Liver (tissue), 3 donors: ENCODE results near the gene CDC14A.

Experiments
- ATF3 ChIP-seq: IDR thresholded peaks from 2 replicates; pipeline ENCODE4 v1.6.1; 2016; ENCODE audit warnings: antibody characterized with exemption
- EGR1 ChIP-seq, 2 donors: IDR thresholded peaks; 2 replicates each; pipeline ENCODE4 v1.6.1; 2016 to 2018; ENCODE audit warnings: antibody characterized with exemption in 2 of 2, low read depth in 2 of 2
- FOXA1 ChIP-seq: IDR thresholded peaks from 2 replicates; pipeline ENCODE4 v1.6.1; 2016; ENCODE audit warnings: antibody characterized with exemption
- GABPA ChIP-seq, 2 donors: IDR thresholded peaks in 1 of 2; conservative IDR thresholded peaks in 1 of 2; 2 replicates each; pipeline ENCODE4 v1.6.1; 2016; ENCODE audit warnings: antibody characterized with exemption in 2 of 2, mild to moderate bottlenecking in 1 of 2, moderate library complexity in 1 of 2
- JUND ChIP-seq, 2 donors: IDR thresholded peaks; 2 replicates each; pipeline ENCODE4 v1.6.1; 2016; ENCODE audit warnings: antibody characterized with exemption in 2 of 2
- MAX ChIP-seq: IDR thresholded peaks from 2 replicates; pipeline ENCODE4 v1.6.1; 2016; ENCODE audit warnings: antibody characterized with exemption
- RAD21 ChIP-seq, 2 donors: IDR thresholded peaks; 2 replicates each; pipeline ENCODE4 v1.6.1; 2016; ENCODE audit warnings: antibody characterized with exemption in 2 of 2, mild to moderate bottlenecking in 2 of 2
- SP1 ChIP-seq: IDR thresholded peaks from 2 replicates; pipeline ENCODE4 v1.6.1; 2018; ENCODE audit warnings: antibody characterized with exemption, mild to moderate bottlenecking
- TAF1 ChIP-seq: conservative IDR thresholded peaks from 2 replicates; pipeline ENCODE4 v1.6.1; 2016; ENCODE audit warnings: antibody characterized with exemption, mild to moderate bottlenecking
- YY1 ChIP-seq: IDR thresholded peaks from 2 replicates; pipeline ENCODE4 v1.6.1; 2016; ENCODE audit warnings: antibody characterized with exemption, mild to moderate bottlenecking
- ZBTB33 ChIP-seq: IDR thresholded peaks from 2 replicates; pipeline ENCODE4 v1.6.1; 2016; ENCODE audit warnings: antibody characterized with exemption
- TF ChIP-seq, protein P1 (sequence below): fragments of 150-350 bp; IDR thresholded peaks from 2 replicates; pipeline ENCODE4 v1.5.1; 2017; ENCODE audit warnings: improper control_type of control experiment, low read depth, low read length; ENCODE audit not compliant: missing input control
- TF ChIP-seq, protein P2 (sequence below): IDR thresholded peaks from 2 replicates; pipeline ENCODE4 v1.6.1; 2016; ENCODE audit warnings: antibody characterized with exemption, mild to moderate bottlenecking
- donor health status: healthy.
- donor health status: healthy.

DNA sequence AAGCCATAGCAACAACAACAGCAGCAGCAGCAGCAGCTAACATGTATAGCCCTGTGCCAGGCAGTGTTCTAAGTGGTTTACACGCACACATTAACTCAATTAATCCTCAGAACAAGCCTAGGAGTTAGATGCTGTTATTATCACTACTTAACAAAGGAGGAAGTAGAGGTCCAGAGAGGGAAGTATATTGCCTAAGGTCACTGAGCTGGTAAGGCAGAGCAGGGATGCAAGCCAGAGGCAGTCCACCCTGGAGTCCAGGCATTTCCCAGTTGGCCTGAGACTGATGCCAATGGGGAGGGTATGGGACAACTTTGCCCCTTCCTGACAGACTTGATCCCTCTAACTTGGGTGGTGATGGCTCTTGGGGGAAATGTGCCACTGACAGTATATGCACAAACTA, 6.8 kb downstream of the CDC14A start:
- TF ChIP-seq SP1 (no peak), ZBTB33 (no peak), RAD21 (IDR thresholded peaks at IDR 0.05) (no peak), ATF3 (no peak), TAF1 (no peak), MAX (no peak), EGR1 (IDR thresholded peaks at IDR 0.05; ENCODE audit: low read depth in 2 of 2) (no peak), YY1 (no peak), JUND (IDR thresholded peaks at IDR 0.05) (no peak), GABPA (IDR thresholded peaks at IDR 0.05 in 1 of 2, conservative IDR thresholded peaks at IDR 0.05 in 1 of 2) (no peak), FOXA1 (no peak)
- TF ChIP-seq, protein P1, sequence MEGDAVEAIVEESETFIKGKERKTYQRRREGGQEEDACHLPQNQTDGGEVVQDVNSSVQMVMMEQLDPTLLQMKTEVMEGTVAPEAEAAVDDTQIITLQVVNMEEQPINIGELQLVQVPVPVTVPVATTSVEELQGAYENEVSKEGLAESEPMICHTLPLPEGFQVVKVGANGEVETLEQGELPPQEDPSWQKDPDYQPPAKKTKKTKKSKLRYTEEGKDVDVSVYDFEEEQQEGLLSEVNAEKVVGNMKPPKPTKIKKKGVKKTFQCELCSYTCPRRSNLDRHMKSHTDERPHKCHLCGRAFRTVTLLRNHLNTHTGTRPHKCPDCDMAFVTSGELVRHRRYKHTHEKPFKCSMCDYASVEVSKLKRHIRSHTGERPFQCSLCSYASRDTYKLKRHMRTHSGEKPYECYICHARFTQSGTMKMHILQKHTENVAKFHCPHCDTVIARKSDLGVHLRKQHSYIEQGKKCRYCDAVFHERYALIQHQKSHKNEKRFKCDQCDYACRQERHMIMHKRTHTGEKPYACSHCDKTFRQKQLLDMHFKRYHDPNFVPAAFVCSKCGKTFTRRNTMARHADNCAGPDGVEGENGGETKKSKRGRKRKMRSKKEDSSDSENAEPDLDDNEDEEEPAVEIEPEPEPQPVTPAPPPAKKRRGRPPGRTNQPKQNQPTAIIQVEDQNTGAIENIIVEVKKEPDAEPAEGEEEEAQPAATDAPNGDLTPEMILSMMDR, result no peak
- TF ChIP-seq, protein P2, sequence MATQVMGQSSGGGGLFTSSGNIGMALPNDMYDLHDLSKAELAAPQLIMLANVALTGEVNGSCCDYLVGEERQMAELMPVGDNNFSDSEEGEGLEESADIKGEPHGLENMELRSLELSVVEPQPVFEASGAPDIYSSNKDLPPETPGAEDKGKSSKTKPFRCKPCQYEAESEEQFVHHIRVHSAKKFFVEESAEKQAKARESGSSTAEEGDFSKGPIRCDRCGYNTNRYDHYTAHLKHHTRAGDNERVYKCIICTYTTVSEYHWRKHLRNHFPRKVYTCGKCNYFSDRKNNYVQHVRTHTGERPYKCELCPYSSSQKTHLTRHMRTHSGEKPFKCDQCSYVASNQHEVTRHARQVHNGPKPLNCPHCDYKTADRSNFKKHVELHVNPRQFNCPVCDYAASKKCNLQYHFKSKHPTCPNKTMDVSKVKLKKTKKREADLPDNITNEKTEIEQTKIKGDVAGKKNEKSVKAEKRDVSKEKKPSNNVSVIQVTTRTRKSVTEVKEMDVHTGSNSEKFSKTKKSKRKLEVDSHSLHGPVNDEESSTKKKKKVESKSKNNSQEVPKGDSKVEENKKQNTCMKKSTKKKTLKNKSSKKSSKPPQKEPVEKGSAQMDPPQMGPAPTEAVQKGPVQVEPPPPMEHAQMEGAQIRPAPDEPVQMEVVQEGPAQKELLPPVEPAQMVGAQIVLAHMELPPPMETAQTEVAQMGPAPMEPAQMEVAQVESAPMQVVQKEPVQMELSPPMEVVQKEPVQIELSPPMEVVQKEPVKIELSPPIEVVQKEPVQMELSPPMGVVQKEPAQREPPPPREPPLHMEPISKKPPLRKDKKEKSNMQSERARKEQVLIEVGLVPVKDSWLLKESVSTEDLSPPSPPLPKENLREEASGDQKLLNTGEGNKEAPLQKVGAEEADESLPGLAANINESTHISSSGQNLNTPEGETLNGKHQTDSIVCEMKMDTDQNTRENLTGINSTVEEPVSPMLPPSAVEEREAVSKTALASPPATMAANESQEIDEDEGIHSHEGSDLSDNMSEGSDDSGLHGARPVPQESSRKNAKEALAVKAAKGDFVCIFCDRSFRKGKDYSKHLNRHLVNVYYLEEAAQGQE, result no peak
